GM21619 (cell line): Measurements from ENCODE around the gene PRKCA.

Experiments used
- ATAC-seq: cut with Tn5 transposase; IDR thresholded peaks from one replicate; pipeline ENCODE4 v1.9.1; 2021; ENCODE audit not compliant: unreplicated experiment

PRKCA gene

DNA sequence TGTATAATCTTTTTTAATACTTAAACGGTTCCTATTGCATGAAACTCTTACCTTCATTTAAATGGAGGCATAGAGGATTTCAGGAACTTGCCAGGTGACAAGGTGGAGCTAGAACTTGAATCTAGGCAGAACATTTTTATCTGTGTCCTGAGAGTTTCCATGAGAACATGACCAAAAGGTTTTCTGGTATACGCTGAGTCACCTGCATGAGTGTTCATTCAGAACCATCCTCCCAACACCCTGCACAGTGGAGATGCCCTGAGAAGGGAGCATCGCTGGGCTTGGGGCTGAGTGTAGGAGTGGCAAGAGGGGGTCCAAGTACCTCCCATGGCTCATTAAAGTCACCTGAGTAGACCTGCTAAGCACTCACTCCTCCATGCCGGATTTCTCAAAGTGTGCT, 362.8 kb downstream of the PRKCA start:
- no peak for ATAC-seq

DNA sequence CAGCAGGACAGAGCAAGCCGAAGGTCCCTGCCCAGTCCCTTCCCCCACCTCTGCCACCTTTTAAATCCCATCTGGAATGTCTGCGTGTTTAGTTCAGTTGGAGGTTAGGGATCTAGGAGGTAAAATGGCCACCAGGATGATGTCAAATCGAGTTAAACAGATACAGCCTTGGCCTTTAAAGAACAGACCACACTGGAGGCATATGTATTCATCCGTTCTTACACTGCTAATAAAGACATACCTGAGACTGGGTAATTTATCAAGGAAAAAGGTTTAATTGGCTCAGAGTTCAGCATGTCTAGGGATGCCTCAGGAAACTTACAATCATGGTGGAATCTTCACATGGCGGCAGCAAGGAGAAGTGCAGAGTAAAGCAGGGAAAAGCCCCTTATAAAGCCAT, 364.7 kb downstream of the PRKCA start:
- ATAC-seq, result no peak

DNA sequence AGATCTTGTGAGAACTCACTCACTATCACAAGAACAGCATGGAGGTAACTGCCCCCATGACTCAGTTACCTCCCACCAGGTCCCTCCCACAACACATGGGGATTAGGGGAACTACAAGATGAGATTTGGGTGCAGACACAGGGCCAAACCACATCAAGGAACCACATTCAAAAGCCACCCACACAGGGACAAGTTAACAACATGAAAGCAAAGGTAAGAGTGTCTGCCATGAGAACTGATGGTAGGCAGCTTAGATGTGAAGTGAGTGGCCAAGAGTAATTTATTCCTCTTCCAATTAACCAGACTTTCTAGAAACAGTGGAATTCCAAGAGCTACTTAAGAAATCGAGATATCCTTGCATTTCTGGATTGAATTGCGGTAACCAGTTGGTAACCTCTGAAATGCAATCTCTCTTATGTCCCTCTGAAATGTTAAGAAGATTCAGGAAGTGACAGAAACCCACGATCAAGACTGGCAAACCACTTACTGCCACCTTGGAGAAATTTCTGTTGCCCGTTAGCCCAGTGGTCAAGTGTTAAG, 365.1 kb downstream of the PRKCA start:
- ATAC-seq, result no peak

DNA sequence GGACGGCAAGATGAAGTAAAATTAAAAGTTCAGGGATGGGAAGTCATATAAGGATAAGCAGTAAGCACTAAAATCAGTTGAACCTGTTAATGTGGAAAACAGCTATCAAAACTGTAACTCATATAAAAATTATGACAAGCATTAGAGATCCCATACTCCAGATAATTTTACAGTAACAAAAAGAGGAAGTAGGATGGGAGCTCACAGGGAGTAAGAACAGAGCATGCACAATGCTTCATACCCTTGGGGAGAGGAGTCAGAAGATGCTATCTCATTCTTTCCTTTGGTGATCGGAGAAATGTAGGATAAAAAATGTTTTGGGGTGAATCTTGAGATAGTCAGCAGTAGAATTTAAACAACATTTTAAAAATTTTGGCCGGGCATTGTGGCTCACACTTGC, 367.8 kb downstream of the PRKCA start:
- ATAC-seq, result no peak

DNA sequence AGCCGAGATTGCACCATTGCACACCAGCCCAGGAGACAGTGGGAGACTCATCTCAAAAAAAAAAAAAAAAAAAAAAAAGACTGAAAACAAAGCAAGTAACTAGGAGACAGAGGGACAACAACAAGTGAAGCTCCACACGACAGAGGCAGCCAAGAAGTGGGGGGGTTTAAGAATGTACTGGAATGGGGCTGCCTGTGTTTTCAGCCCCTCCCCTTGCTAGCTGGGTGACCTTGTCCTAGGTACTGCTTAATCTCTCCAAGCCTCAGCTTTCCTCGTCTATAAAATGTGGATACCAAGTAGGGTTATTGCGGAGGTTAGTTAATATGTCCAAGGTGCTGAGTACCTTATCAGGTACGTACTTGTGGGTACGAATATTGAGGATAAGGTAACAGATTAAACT, 368.7 kb downstream of the PRKCA start:
- no peak for ATAC-seq

DNA sequence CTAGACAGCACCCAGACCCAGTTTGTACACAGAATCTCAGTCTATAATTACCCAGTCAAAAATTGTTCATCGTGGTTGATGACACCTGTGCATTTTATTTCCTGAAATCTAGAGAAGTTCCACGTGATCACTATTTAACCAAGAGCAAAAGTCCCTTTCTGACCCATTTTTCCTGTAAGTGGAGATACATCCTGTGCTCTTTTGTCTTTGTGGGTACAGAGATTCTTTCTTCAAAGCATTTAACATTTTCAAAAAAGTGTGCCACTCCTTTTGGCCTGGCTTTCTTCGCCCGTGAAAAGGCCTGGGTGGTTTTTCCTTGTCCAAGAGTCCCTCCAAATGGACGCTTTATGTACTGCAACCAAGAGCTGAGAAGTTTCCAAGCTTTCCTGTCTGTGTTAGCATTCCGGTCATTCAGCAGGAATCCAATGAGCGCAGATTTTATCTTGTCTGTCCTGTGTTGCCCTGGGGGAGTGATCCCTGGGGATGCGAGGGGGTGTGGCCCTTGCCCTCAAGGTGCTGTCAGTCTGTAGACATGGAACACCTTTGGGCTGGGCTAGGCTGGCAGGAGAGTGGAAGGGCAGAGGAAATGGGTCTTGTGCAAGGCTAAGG, 371.4 kb downstream of the PRKCA start:
- ATAC-seq, result no peak

DNA sequence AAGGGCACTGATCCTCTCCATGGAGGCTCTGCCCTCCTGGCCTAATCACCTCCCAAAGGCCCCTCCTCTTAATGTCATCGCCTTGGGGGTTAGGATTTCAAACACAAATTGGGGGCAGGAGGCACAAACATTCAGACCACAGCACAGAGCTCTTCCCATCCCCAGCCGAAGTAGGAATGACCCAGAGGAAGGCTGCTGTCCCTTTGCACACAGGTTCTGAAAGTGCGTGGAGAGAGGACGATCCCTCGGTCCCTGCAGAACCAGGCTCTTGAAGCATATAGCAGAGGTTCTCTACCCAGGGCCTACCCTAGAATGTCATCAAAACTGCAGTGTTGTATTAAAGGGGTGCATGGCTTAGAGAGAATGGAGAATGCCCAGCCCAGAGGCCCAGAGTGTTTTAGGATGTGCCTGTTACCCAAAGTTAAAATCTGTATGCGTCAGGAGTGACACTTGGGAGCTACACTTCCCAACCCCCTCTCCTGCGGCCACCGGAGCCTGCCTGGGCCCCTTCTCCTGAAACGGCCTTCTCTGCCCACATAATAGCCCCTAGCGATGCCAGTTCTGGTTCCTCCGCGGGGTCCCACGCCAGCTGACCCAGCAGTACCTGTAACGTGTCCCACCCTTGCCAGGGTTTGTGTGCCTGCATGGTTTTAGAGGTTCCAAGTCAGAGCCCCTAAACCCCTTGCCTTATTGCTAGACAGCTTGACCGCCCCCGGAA, 373.0 kb downstream of the PRKCA start:
- no peak for ATAC-seq

DNA sequence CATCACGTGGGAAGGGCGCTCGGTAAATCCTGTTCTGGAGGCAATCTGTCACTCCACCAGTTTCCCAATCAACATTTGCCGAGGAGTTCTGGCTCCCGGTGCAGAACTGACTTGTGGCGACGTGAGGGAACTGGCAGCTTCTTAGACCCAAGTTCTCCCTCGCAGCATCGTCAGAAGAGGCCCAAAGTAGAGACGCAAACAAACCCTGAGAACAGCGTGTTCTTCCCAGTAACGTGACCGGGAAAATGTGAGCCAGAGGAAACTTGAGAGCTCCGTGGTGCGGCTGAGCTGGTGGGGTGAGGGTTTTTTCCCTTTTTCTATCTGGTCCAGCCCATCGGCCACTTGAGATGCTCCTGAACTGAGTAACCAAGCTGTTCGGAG, 373.6 kb downstream of the PRKCA start:
- no peak for ATAC-seq

DNA sequence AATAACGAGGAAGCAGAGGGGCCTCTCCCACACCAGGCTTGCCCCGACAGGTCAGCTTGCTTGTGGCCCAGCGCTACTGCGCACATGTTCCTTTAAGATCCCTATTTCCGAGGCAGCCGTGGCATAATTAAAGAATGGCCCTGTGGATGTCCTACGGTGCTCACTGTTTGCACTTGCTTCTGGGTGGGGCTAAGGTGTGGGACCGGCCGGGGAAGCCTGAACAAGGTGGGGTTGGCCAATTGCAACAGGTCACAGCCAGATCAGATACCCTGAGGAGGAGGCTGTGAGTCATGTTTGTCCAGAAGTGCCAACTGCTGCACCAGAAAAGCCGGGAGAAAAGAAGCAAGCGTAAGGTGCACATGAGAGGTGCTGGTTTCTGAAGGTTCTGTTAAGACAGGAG, 374.0 kb downstream of the PRKCA start:
- no peak for ATAC-seq

DNA sequence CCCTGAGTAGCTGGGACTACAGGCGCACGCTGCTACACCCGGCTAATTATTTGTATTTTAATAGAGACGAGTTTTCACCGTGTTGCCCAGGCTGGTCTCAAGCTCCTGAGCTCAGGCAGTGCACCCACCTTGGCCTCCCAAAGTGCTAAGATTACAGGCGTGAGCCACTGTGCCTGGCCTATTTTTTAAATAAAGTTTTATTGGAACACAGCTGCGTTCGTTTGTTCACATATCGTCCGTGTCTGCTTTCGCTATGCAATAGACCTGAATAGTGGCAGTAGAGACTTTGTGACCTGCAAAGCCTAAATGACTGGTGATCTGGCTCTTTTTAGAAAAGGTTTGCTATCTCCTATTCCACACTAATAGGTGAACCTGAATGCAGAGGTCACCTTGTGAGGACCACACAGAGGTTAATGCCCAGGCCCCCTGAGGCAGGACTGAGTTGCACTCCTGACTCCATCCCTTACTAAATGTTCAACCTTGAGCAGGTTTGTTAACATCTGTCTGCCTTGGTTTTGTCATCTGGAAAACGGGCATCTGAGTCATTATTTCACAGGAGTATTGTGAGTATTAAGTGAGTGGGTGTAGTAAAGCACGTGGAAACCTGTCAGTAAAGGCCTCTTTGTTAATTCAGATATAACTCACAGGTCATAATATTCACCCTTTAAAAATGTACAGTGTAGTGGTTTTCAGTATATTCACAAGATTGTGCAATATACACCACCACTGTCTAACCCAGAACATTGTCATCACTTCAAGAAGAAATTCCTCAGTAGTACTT, 375.0 kb downstream of the PRKCA start:
- no peak for ATAC-seq

DNA sequence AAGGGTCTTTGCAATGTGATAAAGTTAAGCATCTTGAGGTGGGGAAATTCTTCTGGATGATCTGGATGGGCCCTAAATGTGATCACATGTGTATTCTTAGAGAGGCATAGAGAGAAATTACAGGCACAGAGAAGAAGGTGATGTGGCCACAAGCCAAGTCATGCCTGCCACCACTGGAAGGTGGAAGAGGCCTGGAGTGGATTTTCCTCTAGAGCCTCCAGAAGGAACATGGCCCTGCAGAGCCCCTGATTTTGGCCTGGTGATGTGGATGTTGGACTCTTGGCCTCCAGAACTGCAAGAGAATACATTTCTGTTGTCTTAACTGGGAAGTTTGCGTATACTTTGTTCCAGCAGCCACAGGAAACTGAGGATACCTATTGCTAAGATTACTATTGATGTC, 375.6 kb downstream of the PRKCA start:
- no peak for ATAC-seq

DNA sequence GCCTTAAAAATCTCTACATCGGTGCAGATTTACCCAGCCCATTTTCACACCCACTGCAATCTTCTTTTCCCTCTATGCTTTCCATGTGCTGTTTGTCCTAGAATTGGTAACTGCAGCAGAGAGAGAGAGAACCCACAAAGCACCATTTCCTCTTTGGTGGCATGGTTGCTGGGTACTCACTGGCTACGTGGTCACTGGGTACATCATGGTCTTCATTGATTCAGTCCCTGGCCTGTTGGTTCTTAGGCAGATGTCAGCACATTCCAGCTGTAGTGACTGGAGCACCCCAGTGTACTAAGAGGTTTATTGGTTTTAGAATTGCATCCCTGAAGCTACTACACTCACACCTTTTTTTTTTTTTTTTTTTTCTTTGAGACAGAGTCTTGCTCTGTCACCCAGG, 376.4 kb downstream of the PRKCA start:
- no peak for ATAC-seq

DNA sequence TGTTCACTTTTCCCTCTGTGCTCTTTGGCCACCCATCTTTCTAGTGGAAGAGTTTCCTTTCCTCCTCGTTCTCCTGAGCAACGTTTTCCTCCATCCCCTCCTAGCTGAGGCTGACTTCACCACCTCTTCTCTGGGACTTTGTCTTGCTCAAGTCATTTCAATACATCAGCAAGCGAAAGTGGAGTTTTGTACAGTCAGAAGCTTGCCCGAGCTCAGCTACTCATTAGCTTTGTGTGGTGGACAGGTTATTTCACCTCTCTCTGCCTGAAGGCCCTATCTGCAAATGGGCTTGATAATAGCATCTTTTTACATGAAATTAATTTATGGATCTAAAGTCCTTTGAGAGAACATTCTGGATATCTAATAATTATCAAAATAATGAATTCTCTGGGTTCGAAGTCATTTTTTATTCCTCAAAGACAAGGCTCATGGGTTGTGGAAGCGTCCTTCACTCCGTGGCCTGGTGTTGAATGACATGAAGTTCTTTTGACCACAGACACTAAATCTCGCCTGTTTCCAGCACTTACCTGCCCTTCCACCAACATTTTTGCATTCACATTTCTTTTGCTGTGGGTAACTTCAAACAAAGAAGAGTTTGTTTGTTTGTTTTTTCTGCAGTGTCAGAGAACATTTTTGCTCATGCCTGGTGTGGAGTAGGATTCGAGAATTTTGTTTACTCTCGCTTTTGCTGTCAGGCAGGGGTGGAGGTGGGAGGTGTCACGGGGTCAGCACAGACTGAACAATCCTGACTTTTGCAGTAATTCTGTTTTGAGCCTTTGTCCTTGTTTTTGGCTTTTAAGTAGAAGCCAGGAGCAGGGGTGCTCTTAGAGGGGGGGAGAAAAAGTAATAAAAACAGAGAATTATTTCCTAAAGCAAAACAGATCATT, 377.5 kb downstream of the PRKCA start:
- ATAC-seq, result no peak

DNA sequence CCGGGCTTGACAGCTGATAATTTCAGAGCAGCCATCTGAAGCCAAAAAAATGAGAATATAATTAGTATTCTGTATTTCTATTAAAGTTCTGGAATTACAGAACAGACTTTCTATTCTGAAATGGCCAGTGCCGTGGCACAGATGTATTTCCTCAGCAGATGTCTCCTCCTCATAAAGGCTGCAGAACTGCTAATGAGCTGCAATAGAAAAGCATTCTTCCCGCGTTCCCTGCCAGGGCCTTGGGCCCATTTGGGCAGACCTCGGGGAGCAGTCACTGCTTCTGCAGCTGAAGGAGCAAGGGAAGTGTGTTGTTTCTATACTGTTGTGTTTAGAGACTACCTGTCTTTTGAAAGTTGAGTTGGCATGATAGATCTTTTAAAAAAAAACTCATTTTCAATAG, 379.9 kb downstream of the PRKCA start:
- no peak for ATAC-seq

DNA sequence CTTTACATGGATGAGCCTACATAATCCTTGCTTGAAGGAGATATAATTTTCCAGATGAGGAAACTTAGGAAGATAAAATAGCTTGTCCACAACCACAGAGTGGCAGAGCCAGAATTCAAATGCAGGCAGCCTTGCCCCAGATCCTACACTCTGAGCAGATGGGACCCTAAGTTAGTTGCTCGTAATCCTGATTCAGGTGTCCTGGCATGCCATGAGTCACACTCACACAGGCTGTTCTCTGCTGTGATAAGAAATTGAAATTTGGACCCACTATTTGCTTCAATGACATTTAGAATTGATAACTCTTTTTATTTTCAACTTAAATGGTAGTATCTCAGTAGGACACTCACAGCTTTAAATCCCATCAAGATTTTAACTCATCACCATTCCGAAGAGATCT, 381.8 kb downstream of the PRKCA start:
- ATAC-seq, result no peak

DNA sequence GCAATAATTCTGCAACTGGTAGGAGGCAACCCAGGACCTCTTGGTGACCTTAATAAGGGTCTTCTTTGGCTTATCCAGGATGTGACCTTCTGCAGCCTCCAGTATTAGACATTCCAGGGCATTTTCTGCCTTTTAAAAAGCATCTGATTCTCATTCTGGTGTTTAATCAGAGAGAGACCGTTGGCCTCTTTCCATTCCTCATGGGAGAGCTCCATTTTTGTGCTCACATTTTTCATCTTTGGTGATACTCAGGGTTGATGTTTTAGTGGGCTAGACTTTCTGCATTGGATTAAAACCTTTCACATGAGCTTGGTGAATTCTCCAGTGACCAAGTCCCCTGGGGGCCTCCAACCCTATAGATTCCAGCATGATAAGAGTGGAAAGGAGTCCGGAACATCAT, 382.3 kb downstream of the PRKCA start:
- no peak for ATAC-seq

DNA sequence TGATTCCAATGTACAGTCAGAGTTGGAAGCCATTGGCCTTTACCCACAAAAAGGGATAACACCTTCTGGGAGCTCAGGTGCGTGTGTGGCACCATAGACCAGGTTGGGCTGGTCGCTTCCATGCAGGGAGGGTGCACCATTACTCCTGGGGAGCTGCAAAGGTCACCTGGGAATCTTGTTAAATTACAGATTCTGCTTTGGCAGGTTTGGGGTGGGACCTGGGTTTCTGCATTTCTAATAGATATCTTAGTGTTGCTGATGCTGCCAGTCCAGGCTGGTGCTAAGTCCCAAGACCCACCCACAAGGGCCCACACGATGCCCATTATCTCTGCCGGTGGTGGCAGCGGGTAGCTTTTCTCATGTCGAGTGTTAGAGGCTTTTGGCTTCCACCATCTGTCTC, 384.2 kb downstream of the PRKCA start:
- ATAC-seq, result no peak

DNA sequence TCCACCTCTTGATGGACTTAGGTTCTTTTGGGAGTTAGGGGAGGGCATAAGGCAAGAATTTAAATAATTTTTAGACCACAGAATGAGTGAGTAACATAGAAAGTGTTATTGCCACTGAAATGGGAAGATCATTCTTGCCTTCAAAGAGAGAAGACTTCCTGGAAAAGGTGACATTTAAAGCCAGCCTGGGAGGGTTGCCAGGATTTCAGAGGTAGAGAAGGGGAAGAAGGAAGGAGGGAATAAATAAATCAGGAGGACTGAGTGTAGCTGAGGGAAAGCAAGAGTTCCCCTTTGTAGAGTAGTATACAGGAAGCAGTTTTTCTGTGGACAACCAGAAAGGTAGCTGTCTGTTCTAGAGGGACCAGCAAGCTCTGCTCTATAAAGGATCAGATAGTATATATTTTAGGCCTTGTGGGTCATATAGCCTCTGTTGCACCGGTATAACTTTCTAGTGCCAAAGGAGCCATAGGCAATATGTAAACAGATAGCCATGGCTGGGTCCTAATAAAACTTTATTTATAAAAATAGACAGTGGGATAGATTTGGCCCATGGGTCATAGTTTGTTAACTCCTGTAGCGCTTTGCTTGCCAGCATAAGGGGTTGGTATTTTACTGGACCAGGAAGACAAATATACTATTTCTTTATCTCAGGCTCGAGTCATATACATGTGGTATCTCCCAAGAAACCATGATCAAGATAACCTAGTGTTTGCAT, 385.3 kb downstream of the PRKCA start:
- ATAC-seq, result no peak

DNA sequence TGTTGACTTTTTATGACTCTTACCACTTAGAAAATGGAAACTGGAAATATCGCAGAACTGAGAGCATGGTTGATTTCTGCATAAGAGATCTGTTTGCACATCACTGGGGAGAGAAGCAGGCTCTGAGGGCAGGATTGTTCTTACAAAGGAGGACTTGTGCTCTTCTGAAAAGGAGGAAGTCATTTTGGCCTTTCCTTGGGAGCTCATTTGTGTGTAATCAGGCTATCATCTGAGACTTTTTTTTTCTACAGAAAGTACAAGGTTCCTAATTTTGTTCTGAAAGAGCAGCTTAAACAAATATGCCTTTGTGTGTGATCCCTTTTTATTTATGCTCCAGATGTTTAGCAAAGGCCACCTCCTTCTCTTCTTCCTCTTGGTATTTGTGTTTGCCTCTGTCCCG, 386.8 kb downstream of the PRKCA start:
- ATAC-seq, result no peak

DNA sequence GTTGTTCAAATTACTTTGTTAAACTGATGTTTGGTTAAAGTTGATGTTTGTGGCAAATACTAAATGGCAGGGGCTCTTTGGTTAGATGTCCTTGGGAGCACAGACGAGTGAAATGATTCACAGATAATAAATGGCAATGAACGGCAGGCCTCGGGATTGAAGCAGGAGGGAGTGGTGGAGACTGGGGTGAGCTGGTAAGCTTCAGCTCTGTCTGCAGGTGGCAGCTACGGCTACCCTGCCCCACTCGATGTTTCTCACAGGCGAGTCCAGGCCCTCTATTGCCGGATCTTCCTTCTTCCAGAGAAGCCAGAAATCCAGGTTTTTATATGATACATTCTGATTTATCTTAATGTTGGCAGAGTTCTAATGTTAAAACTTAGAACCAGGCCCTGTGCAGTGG, 387.8 kb downstream of the PRKCA start:
- ATAC-seq, result no peak
